Measurements from ENCODE around the gene DMRTA1.
"Not testable (repeated sequence)": the region's sequence is repeated elsewhere in the genome, so short reads cannot be mapped to it uniquely, and the experiment has no call there.

DMRTA1 gene, protein sequence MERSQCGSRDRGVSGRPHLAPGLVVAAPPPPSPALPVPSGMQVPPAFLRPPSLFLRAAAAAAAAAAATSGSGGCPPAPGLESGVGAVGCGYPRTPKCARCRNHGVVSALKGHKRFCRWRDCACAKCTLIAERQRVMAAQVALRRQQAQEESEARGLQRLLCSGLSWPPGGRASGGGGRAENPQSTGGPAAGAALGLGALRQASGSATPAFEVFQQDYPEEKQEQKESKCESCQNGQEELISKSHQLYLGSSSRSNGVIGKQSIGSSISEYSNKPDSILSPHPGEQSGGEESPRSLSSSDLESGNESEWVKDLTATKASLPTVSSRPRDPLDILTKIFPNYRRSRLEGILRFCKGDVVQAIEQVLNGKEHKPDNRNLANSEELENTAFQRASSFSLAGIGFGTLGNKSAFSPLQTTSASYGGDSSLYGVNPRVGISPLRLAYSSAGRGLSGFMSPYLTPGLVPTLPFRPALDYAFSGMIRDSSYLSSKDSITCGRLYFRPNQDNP

DNA sequence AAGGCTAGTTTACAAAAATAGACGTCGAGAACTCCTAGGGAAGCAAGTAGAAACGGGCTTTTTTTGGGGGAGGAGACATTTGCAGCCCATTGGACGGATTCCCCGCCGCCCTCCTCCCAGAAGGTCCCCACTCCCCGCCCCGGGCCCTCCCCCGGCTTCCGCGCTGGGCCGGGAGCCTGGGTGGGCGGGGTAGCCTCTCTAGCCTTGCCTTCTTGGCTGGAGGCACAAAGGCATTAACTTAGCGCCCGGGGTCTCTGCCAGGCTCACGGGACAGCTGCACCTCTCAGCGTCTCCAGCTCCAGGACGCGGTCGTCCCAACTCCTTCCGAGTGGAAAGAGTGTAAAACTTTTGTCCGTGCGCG is at the start of gene DMRTA1:
TSS of gene DMRTA1 (plus strand) at position 236 of the 361 bp plus-strand sequence. CDS start 242 bp downstream, outside the sequence.
- peak; percentile 34 for DNase-seq

DNA sequence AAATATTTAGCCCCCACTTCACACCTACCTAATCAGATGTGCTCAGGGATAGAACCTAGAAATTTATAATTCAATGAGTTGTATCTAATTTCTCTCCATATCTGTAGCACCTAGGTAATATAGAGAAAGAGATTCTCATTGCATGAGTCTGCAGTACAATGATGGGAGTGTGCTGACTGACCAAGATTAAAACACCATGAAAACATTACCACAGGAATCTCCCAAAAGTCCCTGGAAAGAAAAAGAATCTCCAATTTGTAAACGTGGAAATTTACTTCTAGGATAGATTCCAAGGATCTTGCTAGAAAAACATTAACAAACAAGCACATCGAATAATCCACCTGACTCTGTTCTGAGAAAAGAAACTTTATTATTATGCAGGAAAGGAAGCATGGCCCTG is 45.0 kb upstream of the DMRTA1 start:
- DNase-seq = no peak

DNA sequence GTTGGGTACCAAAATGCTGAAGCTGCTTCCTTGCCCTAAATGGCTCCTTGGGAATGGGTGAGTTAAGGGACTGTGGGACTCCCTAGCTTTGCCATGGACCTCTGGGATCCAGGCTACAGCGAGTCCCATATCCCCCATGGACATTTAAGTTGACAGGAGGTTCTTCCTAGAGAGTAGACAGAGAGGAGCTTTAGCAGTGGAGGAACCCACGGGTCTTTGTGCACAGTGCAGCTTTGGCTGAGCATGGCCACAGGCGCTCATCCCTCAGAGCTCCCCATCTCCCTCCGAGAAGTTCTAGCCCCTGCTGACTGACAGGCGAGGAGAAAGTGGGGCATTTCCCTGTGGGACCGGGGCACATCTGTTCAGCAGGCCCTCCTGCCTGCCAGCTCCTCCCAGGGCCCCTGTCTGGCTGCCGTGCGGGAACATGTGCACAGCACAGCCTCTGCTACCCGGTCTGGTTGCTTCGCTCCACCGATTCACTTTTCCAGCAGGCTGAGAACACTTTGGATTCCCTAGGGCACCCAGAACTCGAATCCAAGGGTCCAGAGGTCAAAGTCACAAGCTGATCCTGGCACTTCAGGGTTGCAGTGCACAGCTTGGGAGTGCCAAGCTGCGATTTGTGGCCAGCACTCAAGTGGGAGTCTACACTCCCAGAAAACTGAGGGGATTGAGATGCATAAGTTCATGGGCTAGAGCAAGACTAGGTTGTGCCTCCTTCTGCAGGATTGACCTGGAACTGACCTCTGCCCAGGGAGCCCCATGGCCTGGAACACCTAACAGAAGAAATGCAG is 40.6 kb upstream of the DMRTA1 start:
- no peak for DNase-seq

DNA sequence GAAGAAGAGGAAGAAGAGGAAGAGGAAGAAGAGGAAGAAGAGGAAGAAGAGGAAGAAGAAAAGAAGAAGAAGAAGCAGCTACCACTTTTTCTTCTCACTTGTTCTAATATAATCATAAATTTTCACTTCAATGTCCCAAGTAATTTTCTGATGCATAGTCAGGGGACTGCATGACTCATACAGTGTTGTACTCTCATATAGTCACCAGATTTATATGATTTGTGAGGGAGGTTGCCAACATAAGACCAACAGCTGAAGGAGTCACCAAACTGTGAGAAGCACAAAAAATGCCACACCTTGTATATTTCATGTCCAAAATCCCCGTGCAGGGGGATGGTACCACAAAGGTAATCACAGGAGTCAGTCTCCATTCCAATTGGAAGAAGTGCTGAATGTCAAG is 32.7 kb upstream of the DMRTA1 start:
- no peak for DNase-seq

DNA sequence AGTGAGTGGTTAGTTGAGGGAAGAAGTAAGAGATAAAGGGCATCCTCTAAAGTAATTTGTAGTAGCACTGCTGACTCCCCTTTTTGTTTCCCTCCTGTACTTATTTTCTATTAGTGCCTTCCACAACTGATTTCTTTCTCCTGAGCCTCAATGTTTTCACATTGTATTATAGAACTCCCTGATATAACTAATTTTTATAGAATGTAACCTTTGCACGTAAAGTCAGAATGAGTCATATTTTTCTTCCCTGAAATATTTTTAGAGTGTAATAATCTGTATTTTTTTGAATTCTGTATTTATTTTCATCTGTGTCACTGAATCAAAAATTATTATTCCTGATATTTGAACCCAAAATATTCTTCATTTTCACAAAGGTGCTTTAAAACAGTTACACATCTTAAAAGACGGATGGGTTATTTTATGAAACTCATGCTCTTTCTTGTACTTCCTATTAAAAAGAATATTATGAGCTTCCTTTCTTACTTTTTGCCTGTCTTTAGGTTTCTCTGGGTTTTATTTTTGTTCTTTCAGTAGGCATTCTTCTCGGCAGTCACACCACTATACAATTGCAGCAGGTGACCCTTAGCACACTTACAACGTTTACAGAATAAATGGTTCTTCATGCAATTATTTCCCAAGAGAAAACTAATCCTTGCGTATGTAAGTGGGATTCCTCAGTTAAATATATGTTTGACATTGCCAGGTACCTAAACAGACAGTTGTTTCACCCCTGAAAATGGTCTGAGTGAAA is 30.5 kb upstream of the DMRTA1 start:
- no peak for DNase-seq

DNA sequence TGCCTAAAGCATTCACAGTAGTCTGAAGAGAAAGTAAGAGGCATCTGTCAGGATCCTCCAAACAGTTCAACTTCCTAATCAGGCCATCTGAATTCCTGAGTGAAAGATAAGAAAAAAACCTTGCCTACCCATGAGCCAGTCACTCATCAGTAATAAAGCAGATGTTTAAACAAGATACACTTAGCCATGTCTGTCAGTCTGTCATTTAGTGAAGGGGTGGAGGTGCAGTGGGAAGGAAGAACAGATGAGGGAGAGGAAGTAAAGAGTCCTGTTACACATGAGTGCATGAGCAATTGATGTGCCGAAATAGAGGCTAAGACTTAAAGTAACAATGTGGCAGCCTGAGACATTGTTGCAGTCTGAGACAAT is 29.9 kb upstream of the DMRTA1 start:
- DNase-seq = peak; percentile 78

DNA sequence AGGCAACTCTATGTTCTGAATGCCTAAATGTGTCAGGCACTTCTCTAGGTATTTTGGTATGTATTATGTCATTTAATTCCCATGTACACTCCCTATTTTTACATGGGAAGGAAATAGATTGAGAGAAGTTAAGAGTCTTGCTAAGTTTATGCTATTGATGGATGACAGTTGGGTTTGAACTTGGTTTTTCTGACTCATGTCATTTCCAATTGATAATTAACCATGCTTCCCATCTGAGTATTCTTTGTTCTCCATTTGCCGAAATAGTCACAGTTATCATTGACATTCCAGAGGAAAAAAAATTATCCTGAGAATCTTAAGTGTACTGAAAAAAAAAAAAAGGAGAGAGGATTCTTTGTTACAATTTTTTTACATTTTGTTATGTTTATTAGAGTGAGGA is 23.1 kb upstream of the DMRTA1 start:
- DNase-seq = no peak

DNA sequence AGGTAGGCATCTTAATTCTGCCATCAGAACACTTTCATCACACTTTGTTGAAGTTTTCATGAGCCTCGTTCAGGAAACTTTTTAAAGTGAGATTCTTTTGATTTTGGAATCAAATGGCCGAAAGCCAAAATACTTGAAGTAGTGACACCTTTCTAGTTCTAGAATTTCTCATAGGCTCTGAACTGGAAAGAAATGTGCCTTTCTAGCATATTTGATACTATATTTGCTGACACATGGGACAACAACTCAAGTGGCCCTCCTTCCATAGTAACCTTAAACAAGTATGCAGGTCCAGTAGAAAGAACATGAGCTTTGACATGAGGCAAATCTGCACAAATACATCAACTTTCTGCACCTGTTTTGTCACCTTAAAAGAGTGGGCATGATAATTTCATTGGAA is 22.0 kb upstream of the DMRTA1 start:
- DNase-seq = no peak

DNA sequence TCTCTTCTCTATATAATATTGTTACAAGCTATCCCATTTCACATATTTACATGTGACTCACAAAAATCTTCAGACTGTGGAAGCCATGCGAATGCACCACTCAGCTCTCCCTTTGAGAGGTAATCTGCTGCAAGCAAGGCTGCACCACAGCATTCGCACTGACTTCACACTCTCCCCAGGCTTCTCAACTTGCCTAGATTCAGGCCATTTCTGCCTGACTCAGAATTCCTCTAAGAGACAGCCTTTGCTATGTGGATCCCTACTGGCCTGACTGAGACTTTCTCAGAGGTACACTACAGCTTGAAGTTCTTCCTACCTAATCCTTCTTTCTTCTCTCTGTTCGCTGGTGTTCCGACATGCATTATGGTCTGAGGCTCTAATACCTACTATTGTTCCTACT is 21.1 kb upstream of the DMRTA1 start:
- no peak for DNase-seq

DNA sequence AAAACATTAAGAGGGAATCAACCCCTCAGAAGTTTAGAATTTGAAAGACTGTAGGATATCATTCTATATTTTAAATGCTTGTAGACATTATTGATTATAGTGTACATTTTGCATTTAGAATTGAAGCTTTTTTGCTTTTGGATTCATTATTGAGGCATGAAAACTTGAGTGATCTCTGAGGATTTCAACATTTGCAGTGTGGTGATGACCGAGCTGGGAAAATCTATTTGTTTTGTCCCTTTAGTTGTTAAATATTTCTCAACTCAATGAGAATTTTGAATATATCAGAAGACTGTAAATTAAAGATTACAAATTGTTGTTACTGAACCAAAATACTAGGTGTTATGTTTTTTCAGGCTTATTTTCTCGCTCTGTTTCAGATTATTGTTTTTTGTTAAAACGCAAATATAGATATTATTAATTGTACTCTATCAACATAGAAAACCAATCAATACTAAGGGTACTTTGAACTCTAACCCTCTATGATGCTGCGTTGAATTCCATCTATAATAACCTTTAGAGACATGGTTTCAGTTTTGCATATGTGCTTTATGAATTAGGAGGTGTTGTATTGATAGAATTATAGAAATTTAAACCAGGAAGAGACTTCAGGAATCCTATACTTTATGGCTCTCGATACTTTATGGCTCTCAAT is 19.3 kb upstream of the DMRTA1 start:
- DNase-seq = no peak

DNA sequence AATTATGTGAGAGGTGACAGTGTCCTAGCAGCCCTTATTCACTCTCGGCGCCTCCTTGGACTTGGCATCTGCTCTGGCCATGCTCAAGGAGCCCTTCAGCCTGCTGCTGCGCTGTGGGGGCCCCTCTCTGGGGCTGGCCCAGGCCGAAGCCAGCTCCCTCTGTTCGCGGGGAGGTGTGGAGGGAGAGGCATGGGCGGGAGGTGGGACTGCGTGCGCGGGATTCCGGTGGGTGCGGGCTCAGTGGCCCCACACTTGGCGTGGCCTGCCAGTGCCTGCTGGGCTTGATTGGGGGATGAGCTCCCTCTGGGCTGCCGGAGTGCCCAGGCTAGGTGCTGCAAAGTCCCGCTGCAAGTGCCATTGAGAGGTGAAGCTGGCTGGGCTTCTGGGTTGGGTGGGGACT is 12.9 kb upstream of the DMRTA1 start:
- no peak for DNase-seq

DNA sequence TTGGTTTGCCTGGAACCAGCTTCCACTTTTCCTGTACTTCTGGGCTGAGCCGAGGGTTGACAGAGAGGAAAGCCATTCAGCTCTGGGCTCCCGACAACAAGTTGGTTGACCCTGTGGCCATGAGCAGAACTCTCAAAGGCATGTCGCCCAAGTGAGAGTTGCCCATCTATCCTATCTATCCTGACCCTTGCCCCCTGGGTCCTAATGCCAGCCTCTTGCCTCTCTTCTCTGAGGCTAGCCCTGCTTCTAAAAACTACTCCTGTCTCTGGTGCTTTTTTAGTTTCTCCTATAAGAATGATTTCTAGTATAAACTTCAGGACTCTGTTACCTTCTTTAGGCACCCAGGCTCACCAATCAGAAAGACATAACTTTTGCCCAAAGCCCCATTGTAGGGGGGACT is 11.4 kb upstream of the DMRTA1 start:
- DNase-seq = not testable (repeated sequence)

DNA sequence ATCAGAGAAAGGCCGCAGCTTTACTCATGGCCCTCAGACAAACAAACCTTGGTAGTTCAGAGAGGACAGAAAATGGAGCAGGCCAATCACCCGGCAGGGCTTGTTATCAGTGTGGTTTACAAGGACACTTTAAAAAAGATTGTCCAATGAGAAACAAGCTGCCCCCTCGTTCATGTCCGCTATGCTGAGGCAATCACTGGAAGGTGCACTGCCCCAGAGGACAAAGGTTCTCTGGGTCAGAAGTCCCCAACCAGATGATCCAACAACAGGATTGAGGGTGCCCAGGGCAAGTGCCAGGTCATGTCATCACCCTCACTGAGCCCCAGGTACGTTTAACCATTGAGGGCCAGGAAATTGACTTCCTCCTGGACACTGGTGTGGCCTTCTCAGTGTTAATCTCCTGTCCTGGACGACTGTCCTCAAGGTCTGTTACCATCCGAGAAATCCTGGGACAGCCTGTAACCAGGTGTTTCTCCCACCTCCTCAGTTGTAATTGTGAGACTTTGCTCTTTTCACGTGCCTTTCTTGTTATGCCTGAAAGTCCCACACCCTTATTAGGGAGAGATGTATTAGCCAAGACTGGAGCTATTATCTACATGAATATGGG is 9.1 kb upstream of the DMRTA1 start:
- DNase-seq = not testable (repeated sequence)

DNA sequence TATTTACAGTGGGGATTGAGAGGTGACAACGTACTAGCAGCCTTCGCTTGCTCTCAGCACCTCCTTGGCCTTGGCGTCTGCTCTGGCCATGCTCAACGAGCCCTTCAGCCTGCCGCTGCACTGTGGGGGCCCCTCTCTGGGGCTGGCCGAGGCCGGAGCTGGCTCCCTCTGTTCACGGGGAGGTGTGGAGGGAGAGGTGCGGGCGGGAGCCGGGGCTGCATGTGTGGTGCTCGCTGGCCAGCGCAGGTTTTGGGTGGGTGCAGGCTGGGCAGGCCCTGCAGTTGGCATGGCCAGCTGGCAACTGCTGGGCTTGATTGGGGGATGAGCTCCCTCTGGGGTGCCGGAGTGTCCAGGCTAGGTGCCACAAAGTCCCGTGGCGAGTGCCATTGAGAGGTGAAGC is 5.8 kb upstream of the DMRTA1 start:
- DNase-seq = no peak

DNA sequence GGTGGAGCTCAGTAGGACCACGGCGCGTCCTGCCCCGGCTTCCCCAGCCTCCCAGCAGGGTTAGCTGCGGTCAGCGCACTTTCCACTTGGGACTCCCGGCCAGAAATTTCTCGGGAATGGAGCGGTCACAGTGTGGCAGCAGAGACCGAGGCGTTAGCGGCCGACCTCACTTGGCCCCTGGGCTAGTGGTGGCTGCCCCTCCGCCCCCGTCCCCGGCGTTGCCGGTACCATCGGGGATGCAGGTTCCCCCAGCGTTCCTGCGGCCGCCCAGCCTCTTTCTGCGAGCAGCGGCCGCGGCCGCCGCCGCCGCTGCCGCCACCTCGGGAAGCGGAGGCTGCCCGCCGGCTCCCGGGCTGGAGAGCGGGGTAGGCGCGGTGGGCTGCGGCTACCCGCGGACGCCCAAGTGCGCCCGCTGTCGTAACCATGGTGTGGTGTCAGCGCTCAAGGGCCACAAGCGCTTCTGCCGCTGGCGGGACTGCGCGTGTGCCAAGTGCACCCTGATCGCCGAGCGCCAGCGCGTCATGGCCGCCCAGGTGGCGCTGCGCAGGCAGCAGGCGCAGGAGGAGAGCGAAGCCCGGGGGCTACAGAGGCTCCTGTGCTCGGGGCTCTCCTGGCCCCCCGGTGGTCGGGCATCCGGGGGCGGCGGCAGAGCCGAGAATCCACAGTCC is 460 bp downstream of the DMRTA1 start:
- peak; percentile 28 for DNase-seq

DNA sequence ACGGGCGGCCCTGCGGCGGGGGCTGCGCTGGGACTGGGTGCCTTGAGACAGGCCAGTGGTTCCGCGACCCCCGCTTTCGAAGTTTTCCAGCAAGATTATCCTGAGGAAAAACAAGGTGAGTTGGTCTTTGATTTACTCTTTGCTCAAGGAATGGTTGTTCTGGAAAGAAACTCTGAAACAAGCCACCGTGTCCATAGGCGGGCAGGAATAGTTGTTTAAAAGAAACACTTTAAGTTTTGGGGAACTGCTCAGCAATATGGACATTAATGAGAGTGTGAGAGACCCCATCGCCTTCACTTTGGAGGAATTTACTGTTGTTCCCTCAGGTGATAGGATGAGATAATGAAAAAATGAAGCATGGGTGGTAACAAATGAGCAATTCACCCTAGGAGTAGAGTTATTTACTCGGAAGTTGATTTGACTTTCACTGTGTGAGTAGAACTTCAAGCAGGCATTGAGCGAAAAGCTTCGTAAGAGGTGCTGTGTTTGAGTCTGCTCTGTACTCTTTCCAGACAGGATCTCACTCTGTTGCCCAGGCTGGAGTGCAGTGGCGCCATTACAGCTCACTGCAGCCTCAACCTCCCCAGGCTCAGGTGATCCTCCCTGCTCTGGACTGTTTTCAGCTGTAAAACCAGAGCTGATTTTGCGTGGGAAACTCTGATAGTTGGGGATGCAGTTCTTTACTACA is 1.1 kb downstream of the DMRTA1 start:
- no peak for DNase-seq

DNA sequence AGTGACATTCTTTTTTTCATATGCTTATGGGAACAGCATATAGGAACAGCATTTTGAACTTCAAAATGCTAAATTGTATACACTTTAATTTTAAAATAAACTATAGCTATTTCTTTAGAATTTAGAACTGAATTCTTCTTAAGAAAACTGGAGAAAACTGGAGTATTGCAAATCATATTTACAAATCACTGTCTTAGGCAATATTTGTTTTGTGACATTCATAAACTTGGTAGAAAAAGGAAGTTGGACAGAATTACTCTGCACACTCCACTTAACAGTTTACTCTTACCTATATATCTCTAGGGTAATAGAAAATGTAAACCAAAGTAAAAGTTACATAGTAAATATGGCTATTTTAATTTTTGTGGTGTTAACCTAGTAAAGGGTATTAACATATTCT is 3.1 kb downstream of the DMRTA1 start:
- DNase-seq = no peak

DNA sequence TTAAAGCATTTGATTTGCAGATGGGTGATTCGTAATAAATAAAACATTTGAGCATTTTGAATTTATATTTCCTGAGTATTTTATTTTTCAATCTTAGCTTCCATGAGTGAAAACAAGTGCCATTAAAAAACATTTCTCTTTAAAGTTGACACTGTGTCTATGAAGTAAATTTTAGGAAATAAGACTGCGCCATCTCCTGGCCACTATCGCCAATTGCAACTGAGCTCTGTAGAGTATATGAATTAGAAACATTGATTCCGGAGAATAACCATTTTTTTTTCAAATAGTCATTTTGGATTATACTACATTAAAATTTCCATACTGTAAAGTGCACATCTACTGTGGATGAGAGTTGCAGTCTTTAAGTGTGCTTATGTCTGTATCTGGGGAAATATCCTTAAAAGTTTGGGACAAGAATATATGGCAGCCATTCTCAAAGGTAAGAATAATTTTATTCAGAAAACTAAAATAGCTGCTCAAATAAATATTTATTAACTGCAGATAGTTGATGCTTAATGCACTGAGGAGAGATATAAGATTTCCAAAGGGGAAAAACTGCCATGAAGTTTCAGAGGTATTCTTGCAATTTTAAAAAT is 5.9 kb downstream of the DMRTA1 start:
- no peak for DNase-seq

DNA sequence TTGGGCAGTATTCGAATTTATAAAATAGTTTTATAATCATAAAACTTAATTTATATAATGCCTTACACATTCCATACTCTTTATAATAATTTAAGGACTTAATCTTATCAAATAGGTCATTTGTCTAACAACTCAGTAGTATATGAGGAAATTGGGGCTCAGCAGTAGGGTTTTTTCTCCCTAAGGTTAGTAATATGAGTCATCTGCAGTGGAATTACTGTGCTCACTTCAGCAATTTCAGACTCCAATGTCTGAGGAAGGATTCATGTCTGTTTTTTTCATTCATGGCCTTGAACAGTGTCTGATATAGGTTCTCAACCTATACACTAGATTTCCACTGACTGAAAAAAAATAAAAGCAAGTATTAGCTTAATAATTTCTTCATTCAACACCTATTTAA is 7.4 kb downstream of the DMRTA1 start:
- DNase-seq = no peak

DNA sequence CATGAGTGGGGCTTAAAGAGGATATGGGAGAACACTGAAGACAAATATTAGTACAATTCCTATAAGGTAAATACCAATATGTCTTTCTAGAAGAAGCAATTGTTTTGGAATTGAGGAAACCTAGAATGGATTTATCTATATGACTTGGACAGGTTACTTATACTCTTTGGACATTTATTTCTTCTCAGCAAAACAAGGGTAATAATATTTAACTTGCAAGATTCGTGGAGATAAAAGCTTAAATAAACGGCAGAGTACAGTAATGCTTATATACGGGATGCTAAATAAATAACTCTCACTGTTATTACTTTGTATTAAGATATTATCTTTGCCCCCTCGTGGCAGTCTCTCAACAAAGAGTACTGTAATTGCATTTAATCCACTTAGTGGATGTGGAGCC is 8.6 kb downstream of the DMRTA1 start:
- DNase-seq = no peak

DNA sequence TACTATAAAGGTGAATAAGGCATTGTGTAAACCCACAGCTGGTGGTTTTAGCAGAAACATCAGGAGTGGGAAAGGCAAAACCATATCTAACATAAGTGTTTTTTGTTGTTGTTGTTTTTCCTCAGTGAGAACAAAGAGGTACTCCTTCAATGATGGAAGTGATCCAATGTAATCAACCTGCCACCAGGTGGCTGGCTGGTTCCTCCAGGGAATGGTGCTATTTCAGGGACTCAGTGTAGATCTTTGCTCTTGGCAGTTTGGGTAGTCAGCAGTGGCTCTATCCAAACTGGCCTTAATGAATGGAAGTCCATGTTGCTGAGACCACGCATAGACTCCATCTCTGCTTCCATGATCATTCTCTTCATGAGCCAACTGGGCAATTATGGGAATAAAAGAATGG is 10.8 kb downstream of the DMRTA1 start:
- DNase-seq = no peak

Data from NCI-H524 treated with DMSO at 0.1 percent for 48 hours (cell line).